DND-41 (cell line): Measurements from ENCODE around the gene GRIK2.

Experiments
- ATAC-seq: fragments of 200-7000 bp; cut with Tn5 transposase; 3 replicates; pipeline ENCODE4 v1.9.1; 2021; ENCODE audit warnings: low read depth; ENCODE audit not compliant: insufficient read depth
- DNase-seq: peaks from one replicate; pipeline ENCODE4 v3.0.0-alpha.2; 2020
- H2AFZ ChIP-seq: 2 replicates; pipeline ENCODE4 v1.6.0; 2012; ENCODE audit warnings: low read depth, low read length
- H3K27ac ChIP-seq: 2 replicates; pipeline ENCODE4 v1.5.1; 2012; ENCODE audit warnings: low read length, inconsistent platforms
- H3K27me3 ChIP-seq: fragments of 200-600 bp; sonication (generic); 2 replicates; pipeline ENCODE4 v1.6.0; 2012; ENCODE audit warnings: low read length, mild to moderate bottlenecking, inconsistent platforms; ENCODE audit not compliant: insufficient read depth, poor library complexity
- H3K36me3 ChIP-seq: 2 replicates; pipeline ENCODE4 v1.5.1; 2012; ENCODE audit warnings: low read length, inconsistent platforms; ENCODE audit not compliant: insufficient read depth
- H3K4me1 ChIP-seq: 2 replicates; pipeline ENCODE4 v1.5.1; 2012; ENCODE audit warnings: mild to moderate bottlenecking, low read length; ENCODE audit not compliant: insufficient read depth
- H3K4me2 ChIP-seq: 2 replicates; pipeline ENCODE4 v1.6.0; 2012; ENCODE audit warnings: mild to moderate bottlenecking, moderate library complexity, low read length, inconsistent platforms; ENCODE audit not compliant: insufficient read depth
- H3K4me3 ChIP-seq, 2 experiments: fragments of 200-600 bp in 1 of 2; shearing (Covaris generic) in 1 of 2; 2 replicates each; pipeline ENCODE4 v1.5.1; 2012 to 2016; ENCODE audit warnings: inconsistent platforms in 2 of 2, low read length in 2 of 2, mild to moderate bottlenecking in 2 of 2, low read depth in 1 of 2, moderate library complexity in 1 of 2
- H3K79me2 ChIP-seq: 2 replicates; pipeline ENCODE4 v1.6.0; 2012; ENCODE audit warnings: low read length, inconsistent platforms; ENCODE audit not compliant: insufficient read depth
- H3K9ac ChIP-seq: 2 replicates; pipeline ENCODE4 v1.6.0; 2012; ENCODE audit warnings: low read depth, mild to moderate bottlenecking, inconsistent platforms, low read length, moderate library complexity
- H3K9me3 ChIP-seq: 2 replicates; pipeline ENCODE4 v1.5.1; 2012; ENCODE audit warnings: low read length, moderate library complexity, mild to moderate bottlenecking, inconsistent platforms; ENCODE audit not compliant: insufficient read depth, severe bottlenecking
- H4K20me1 ChIP-seq: 2 replicates; pipeline ENCODE4 v1.6.0; 2012; ENCODE audit warnings: low read length; ENCODE audit not compliant: insufficient read depth
- EZH2 ChIP-seq: IDR thresholded peaks from 3 replicates; pipeline ENCODE4 v1.6.1; 2012; ENCODE audit warnings: borderline replicate concordance, low read depth, mild to moderate bottlenecking, moderate library complexity, low read length, inconsistent platforms; ENCODE audit not compliant: severe bottlenecking
- TF ChIP-seq, protein P1 (sequence below): IDR thresholded peaks from 2 replicates; pipeline ENCODE4 v1.5.1; 2012; ENCODE audit warnings: borderline replicate concordance, low read length, moderate library complexity, mild to moderate bottlenecking; ENCODE audit not compliant: poor library complexity, severe bottlenecking; ENCODE audit errors: extremely low read depth

The GRIK2 gene

DNA sequence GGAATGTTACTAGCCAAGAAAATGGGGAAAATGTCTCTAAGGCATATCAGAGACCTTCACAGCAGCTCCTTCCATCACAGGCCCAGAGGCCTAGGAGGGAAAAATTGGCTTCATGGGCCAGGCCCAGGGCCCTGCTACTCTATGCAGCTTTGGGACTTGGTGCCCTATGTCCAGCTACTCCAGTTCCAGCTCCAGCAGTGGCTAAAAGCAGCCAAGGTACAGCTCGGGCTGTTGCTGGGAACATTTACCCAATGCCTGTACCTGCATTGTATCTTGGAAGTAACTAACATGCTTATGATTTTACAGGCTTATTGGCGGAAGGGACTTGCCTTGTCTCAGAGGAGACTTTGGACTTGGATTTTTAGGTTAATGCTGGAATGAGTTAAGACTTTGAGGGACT is 390.6 kb downstream of the GRIK2 start:
- H2AFZ ChIP-seq = no peak overlapping the region
- H3K36me3 ChIP-seq = no peaks in the 10 kb centered on the region
- no peaks in the 10 kb centered on the region for H4K20me1 ChIP-seq
- H3K4me1 ChIP-seq = no peaks in the 10 kb centered on the region
- no peak for DNase-seq
- TF ChIP-seq, protein P1, sequence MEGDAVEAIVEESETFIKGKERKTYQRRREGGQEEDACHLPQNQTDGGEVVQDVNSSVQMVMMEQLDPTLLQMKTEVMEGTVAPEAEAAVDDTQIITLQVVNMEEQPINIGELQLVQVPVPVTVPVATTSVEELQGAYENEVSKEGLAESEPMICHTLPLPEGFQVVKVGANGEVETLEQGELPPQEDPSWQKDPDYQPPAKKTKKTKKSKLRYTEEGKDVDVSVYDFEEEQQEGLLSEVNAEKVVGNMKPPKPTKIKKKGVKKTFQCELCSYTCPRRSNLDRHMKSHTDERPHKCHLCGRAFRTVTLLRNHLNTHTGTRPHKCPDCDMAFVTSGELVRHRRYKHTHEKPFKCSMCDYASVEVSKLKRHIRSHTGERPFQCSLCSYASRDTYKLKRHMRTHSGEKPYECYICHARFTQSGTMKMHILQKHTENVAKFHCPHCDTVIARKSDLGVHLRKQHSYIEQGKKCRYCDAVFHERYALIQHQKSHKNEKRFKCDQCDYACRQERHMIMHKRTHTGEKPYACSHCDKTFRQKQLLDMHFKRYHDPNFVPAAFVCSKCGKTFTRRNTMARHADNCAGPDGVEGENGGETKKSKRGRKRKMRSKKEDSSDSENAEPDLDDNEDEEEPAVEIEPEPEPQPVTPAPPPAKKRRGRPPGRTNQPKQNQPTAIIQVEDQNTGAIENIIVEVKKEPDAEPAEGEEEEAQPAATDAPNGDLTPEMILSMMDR = no peak
- no peak for TF ChIP-seq EZH2
- no peak overlapping the region for H3K4me3 ChIP-seq
- no peak for ATAC-seq
- no peak overlapping the region for H3K9ac ChIP-seq
- H3K27ac ChIP-seq = no peak overlapping the region
- H3K27me3 ChIP-seq = no peaks in the 10 kb centered on the region
- no peak overlapping the region for H3K4me2 ChIP-seq
- H3K9me3 ChIP-seq = no peaks in the 10 kb centered on the region
- H3K79me2 ChIP-seq = no peaks in the 10 kb centered on the region

DNA sequence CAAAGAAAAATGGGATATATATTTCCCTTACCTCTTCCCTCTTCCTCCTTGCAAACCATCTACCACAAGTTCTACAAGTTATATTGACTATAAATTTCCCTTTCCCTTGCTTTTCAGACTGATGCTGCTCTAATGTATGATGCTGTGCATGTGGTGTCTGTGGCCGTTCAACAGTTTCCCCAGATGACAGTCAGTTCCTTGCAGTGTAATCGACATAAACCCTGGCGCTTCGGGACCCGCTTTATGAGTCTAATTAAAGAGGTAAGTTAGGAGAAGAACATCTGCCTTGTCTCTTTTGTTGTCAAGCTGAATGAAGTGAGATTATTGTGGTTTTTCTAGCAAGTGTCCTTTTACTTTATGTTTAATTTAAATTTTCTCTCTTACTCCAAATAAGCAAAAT is 406.0 kb downstream of the GRIK2 start:
- ATAC-seq = no peak
- Histone ChIP-seq H3K27ac (no peak overlapping the region), H3K9me3 (no peaks in the 10 kb centered on the region), H3K4me2 (no peak overlapping the region), H3K9ac (no peak overlapping the region), H2AFZ (no peak overlapping the region), H3K4me1 (no peaks in the 10 kb centered on the region), H3K36me3 (no peaks in the 10 kb centered on the region), H4K20me1 (no peaks in the 10 kb centered on the region), H3K27me3 (no peaks in the 10 kb centered on the region), H3K4me3 (no peak overlapping the region), H3K79me2 (no peaks in the 10 kb centered on the region)
- no peak for DNase-seq
- no peak for TF ChIP-seq EZH2
- TF ChIP-seq, protein P1 = no peak

DNA sequence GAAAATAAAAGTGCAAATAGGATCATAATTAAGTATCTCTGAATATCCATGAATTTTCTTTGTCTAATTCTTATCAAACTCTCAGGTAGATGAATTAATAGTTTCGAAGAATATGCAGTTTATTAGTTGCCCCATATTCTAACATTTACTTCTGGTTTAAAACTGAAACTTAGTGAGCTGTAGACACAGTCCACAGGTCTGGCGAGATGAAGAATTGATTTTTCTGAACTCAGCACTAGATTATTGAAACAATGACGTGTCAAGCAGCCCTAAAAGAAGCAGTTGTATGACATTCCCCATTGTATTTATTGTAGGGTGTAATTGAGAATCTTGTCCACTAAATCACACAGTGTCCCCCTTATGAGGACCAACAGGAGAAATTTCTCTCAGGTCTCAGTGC is 407.1 kb downstream of the GRIK2 start:
- H3K4me3 ChIP-seq = no peak overlapping the region
- no peaks in the 10 kb centered on the region for H3K9me3 ChIP-seq
- H3K79me2 ChIP-seq = no peaks in the 10 kb centered on the region
- H4K20me1 ChIP-seq = no peaks in the 10 kb centered on the region
- DNase-seq (no peak), ATAC-seq (no peak)
- no peak overlapping the region for H2AFZ ChIP-seq
- H3K27ac ChIP-seq = no peak overlapping the region
- H3K4me2 ChIP-seq = no peak overlapping the region
- no peak for TF ChIP-seq EZH2
- TF ChIP-seq, protein P1 = no peak
- H3K9ac ChIP-seq = no peak overlapping the region
- H3K27me3 ChIP-seq = no peaks in the 10 kb centered on the region
- H3K36me3 ChIP-seq = no peaks in the 10 kb centered on the region
- H3K4me1 ChIP-seq = no peaks in the 10 kb centered on the region

DNA sequence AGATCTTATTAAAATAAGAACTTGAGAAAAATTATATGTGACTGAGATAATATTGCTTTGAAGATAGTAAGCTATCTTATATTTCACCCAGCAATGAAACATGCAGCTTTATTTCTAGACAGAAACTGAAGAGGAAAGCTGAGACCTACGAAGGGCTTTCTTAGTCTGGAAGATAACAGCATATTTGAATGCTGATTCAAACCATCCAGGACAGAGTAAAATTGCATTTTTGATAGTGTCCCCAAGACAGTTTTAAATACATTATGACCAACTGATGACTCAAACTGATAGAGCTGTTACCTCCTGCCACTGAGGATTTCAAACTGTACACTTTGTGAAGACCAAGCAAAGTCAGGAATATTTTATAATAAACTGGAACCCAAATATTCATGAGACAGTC is 409.6 kb downstream of the GRIK2 start:
- DNase-seq (no peak), ATAC-seq (no peak)
- Histone ChIP-seq H2AFZ (no peak overlapping the region), H3K4me3 (no peak overlapping the region), H3K27ac (no peak overlapping the region), H3K4me1 (no peaks in the 10 kb centered on the region), H3K4me2 (no peak overlapping the region), H3K36me3 (no peaks in the 10 kb centered on the region), H4K20me1 (no peaks in the 10 kb centered on the region), H3K79me2 (no peaks in the 10 kb centered on the region), H3K9ac (no peak overlapping the region), H3K27me3 (no peaks in the 10 kb centered on the region), H3K9me3 (no peaks in the 10 kb centered on the region)
- no peak for TF ChIP-seq EZH2
- TF ChIP-seq, protein P1 = no peak
